ENCODE data around the gene ZNF92.
"Not testable (repeated sequence)": the region's sequence is repeated elsewhere in the genome, so short reads cannot be mapped to it uniquely, and the experiment has no call there.

Gene ZNF92

DNA sequence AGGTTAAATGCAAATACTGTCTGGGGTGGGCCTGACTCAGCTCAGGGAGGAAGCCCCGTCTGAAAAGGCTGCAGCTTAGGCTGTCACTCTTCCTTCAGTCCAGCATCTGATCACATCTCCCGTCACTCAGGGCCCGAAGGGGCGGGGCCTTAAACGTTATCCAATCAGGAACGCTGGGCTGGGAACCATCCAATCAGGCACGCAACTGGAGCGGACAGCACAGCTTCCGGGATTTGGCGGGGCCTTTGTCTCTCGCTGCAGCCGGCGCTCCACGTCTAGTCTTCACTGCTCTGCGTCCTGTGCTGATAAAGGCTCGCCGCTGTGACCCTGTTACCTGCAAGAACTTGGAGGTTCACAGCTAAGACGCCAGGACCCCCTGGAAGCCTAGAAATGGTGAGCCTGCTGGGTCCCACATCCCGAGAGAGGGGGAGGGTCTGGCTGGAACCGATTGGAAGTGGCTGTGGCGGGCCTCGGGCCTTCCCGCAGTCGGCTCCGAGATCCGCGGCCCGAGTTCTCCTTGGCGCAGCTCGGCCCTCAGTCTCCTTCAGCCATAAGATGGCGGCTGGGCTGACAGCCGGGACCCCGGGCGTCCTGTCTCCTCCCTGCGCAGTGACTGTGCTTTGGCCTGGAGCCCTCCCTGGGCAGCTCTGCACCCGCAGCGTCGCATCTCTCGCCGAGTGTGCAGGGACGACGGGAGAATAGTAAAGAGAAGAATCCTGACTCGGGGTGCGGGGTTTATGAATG lies at the start of gene ZNF92:
Gene ZNF92 (plus strand): TSS at position 248 of the 744 bp plus-strand sequence. CDS start 143 bp downstream, at position 391.
- peak within 1 kb of the TSS; percentile 87 for H3K27ac ChIP-seq
- TF ChIP-seq CTCF (conservative IDR thresholded peaks at IDR 0.05) (no peak), ZFX (IDR thresholded peaks at IDR 0.05) (peak; percentile 89)

- TF ChIP-seq CTCF (conservative IDR thresholded peaks at IDR 0.05): no peak
- TF ChIP-seq ZFX (IDR thresholded peaks at IDR 0.05): no peak
- no peak overlapping the region for H3K27ac ChIP-seq
Observed at GRCh38 chr7:65325793-65326432, 47.7 kb upstream of the ZNF92 start.

- no peak overlapping the region for H3K27ac ChIP-seq
- no peak for TF ChIP-seq ZFX (IDR thresholded peaks at IDR 0.05)
Observed at GRCh38 chr7:65338346-65338745, 35.3 kb upstream of the ZNF92 start.

DNA sequence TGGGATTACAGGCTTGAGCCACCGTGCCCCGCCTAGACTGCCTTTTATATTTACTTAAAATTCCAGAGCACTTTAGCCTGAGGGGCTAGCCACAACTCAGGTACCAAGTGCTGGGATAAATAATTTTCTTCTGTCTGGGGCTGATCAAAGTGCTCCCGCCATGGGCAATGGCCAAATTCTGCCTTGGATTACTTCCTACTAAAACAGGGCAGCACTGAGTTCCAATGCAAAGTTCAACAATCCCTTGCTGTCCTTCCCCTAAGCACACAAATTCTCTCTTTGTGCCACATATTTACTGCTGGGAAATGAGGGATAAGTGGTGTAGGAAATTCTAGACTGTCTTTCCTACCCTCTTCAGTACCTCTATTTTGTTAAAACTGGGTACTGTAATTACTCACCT lies 34.4 kb upstream of the ZNF92 start:
- no peak for TF ChIP-seq ZFX (IDR thresholded peaks at IDR 0.05)
- TF ChIP-seq CTCF (conservative IDR thresholded peaks at IDR 0.05): no peak
- H3K27ac ChIP-seq: no peak overlapping the region

DNA sequence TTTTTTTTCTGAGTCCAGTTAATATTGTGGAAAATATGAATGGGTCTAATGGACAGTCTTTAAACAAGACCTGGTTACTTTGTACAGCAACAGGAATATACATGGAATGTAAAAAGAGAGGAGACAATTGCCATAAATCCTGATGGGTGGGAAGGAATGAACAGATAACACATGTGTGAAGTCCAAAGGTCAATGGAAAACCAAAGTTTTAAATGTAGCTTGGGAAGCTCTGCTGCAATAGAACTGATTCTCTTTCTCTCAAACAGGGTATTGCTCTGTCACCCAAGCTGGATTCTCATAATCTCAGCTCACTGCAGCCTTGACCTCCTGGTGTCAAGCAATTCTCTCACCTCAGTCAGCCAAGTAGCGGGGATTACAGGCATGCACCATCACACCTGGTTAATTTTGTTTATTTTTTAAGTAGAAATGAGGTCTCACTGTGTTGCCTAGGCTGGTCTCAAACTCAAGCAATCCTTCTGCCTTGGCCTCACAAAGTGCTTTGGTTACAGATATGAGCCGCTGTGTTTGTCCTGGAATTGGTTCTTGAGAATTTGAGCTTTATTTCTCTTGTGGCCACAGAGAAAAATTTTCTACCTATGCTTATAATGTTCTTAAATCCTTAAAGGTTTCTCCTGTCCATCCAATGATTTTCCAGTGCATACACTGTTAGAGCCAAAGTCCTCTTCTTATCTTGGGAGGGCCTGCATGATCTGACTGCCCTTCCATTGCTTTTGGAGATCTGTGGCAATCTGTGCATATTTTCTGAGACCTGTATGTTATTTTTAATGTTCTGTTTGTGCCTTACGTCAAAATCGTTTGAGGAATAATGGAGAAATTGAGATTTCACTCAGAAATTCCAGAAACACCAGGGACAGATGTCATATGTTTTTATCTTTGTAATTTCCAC lies 30.7 kb upstream of the ZNF92 start:
- H3K27ac ChIP-seq: no peak overlapping the region
- no peak for TF ChIP-seq CTCF (conservative IDR thresholded peaks at IDR 0.05)
- no peak for TF ChIP-seq ZFX (IDR thresholded peaks at IDR 0.05)

GRCh38 chr7:65344541-65344940 lies 29.1 kb upstream of the ZNF92 start:
- H3K27ac ChIP-seq: not testable (repeated sequence)

DNA sequence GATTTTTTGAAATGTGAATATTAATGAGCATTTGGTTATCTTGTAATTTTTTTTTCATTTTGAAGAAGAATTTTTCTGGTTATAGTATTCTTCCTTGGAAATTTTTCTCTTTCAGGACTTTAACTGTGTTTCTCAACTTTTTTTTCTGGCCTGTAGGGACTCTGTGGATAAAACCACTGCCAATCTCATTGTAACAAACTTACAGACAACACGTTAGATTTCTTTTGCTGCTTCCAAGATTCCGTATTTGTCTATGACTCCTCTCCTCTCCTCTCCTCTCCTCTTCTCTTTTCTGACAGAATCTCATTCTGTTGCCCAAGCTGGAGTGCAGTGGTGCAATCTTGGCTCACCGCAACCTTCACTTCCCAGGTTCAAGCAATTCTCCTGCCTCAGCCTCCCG lies 19.4 kb upstream of the ZNF92 start:
- H3K27ac ChIP-seq: no peak overlapping the region
- TF ChIP-seq CTCF (conservative IDR thresholded peaks at IDR 0.05): no peak
- TF ChIP-seq ZFX (IDR thresholded peaks at IDR 0.05): no peak

- H3K27ac ChIP-seq: no peak overlapping the region
- TF ChIP-seq ZFX (IDR thresholded peaks at IDR 0.05) (no peak), CTCF (conservative IDR thresholded peaks at IDR 0.05) (no peak)
Observed at GRCh38 chr7:65369843-65370242, 3.8 kb upstream of the ZNF92 start.
